Heart right ventricle (tissue), 16 donors: ENCODE measurements around the gene SETDB1. TPM values are rescaled to one million over a fixed set of nuclear protein-coding genes. Genes with fewer than 3 reads are reported as not detected.

Experiments used
- ATAC-seq, 8 donors: fragments of 200-7000 bp; cut with Tn5 transposase; one replicate each; pipeline ENCODE4 v1.9.1; 2020; ENCODE audit warnings: mild to moderate bottlenecking in 8 of 8, moderate library complexity in 8 of 8, moderate number of reproducible peaks in 1 of 8
- DNase-seq, 2 donors: peaks; one replicate each; pipeline ENCODE4 v3.0.0-alpha.2; 2020
- H3K27ac ChIP-seq, 10 donors: fragments of 200-600 bp; sonication (generic) in 2 of 10; one replicate each; pipeline versions ENCODE4 v1.5.0 to v1.8.0; 2020 to 2022; ENCODE audit warnings: mild to moderate bottlenecking in 3 of 10
- H3K27me3 ChIP-seq, 7 donors: fragments of 200-600 bp; one replicate each; pipeline ENCODE4 v1.8.0; 2021 to 2022; ENCODE audit warnings: mild to moderate bottlenecking in 2 of 7
- H3K36me3 ChIP-seq, 9 donors: fragments of 200-600 bp; sonication (generic) in 1 of 9; one replicate each; pipeline versions ENCODE4 v1.5.0 to v1.8.0; 2020 to 2022; ENCODE audit warnings: mild to moderate bottlenecking in 2 of 9
- H3K4me1 ChIP-seq, 9 donors: fragments of 200-600 bp; sonication (generic) in 1 of 9; one replicate each; pipeline versions ENCODE4 v1.5.0 to v1.8.0; 2020 to 2022; ENCODE audit warnings: mild to moderate bottlenecking in 4 of 9
- H3K4me3 ChIP-seq, 10 donors: fragments of 200-600 bp; sonication (generic) in 2 of 10; one replicate each; pipeline versions ENCODE4 v1.5.0 to v1.8.0; 2020 to 2022; ENCODE audit warnings: mild to moderate bottlenecking in 7 of 10, moderate library complexity in 2 of 10
- H3K9me3 ChIP-seq, 11 donors: fragments of 200-600 bp in 10 of 11; sonication (generic) in 2 of 11; one replicate each; pipeline versions ENCODE4 v1.5.0 to v1.8.0; 2013 to 2022; ENCODE audit warnings: mild to moderate bottlenecking in 2 of 11, control low read depth in 1 of 11, moderate library complexity in 1 of 11
- CTCF ChIP-seq, 9 donors: fragments of 200-600 bp; sonication (generic) in 2 of 9; IDR thresholded peaks; one replicate each; pipeline versions ENCODE4 v1.5.0 to v1.8.0; 2021 to 2022; ENCODE audit warnings: antibody characterized with exemption in 9 of 9, mild to moderate bottlenecking in 5 of 9, moderate library complexity in 1 of 9
- WGBS, 2 donors: extraction: QIAGEN DNeasy Blood & Tissue Kit; methylation state at CpG; one replicate each; pipeline ENCODE4 v1.1.7; 2013; ENCODE audit warnings: inconsistent platforms in 1 of 2; 5-methylcytosine and 5-hydroxymethylcytosine counted together
- intact Hi-C, 10 donors: fragments of 100-400 bp; cut with DNase I; formaldehyde crosslinking; loops; one replicate each; pipeline versions ENCODE4 v1.11.1 to v1.14.2; 2022
- polyA plus RNA-seq, 2 donors: library from polyadenylated mRNA; stranded (reverse); fragments of 200-250 nt; gene quantifications; one replicate each; pipeline ENCODE4 v1.2.3, GENCODE V29; 2013
- total RNA-seq, 10 donors: library from RNA; stranded (reverse); fragmentation: NEBNext Ultra II Directional in 3 of 10; extraction: Animal tissue kit (Norgen Biotek cat#: 25700) in 3 of 10; gene quantifications; one replicate each; pipeline versions ENCODE4 v1.2.1 to v1.2.4, GENCODE V29; 2021 to 2023
- donor health status: Arrhythmogenic right ventricular cardiomyopathy.
- donor health status: ischemic (EF 13 %, LVEDD 7.1; RV severe dilation, severe dysfunction).
- donor health status: healthy with polysubstance abuse.
- donor health status: DM: no; HTN: yes; CAD: no.
- donor health status: DM: no; HTN: no; CAD: no.
- donor health status: ischemic (EF 25% LVEDD 6.9; RV normal size, moderate dysfunction).
- donor health status: ischemic (EF 25% LVEDD 5.7; RV mildly dilated, moderate dysfunction).
- donor health status: healthy.
- donor health status: DM: yes; HTN: yes; CAD: no.
- donor health status: Ischemic cardiomyopathy.
- donor health status: ischemic (EF 35%, LVEDD 5.7; RV mildly dilated, moderate dysfunction).
- donor health status: nonischemic (EF 11% LVEDD 7.7; RV severe dilation, severe dysfunction).
- donor health status: DM: yes; HTN: yes; CAD: no.
- donor health status: PGD.
- donor health status: ischemic (EF 29% LVEDD 5.4; RV normal size, mild dysfunction).
- donor health status: nonischemic (EF 23%, LVEDD 6.1; RV moderate dilation, normal function).

SETDB1 gene
- total and polyA plus RNA-seq, 12 donors, result 9.1 to 23.8 (median 17.6) TPM

DNA sequence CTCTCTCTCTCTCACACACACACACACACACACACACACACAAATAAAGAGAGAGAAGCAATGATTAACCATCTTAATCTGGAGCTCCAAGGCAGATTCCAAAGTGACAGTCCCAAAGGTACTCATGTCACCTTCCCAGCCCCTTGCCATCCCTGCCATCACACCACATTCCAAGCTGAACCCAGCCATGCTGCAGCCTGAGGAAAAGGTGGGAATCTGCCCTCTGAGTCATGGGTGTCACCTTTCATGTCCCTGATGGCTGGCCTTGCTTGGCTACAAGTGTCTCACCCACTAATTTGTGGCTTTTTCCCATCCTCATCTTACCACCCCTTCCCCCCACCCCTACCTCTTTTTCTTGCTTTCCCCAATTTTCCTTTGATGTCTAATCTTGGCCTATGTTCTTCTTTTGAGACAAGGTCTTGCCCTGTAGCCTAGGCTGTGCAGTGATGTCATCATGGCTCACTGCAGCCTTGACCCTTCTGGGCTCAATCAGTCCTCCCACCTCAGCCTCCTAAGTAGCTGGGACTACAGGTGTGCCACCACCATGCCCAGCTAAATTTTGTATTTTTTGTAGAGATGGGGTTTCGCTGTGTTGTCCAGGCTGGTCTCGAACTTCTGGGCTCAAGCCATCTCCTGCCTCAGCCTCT, 59.1 kb downstream of the SETDB1 start:
- no peak overlapping the region for H3K4me3 ChIP-seq
- H3K27ac ChIP-seq, result no peak overlapping the region
- no peaks in the 10 kb centered on the region for H3K36me3 ChIP-seq
- H3K4me1 ChIP-seq, result no peaks in the 10 kb centered on the region
- WGBS, 2 donors, result 93 to 97% methylated on average over 2 of the region's 2 CpGs
- intact Hi-C loops, result no loop called here
- no peaks in the 10 kb centered on the region for H3K9me3 ChIP-seq
- ATAC-seq (no peak), DNase-seq (no peak)
- TF ChIP-seq CTCF (IDR thresholded peaks at IDR 0.05), result no peak
- no peaks in the 10 kb centered on the region for H3K27me3 ChIP-seq

DNA sequence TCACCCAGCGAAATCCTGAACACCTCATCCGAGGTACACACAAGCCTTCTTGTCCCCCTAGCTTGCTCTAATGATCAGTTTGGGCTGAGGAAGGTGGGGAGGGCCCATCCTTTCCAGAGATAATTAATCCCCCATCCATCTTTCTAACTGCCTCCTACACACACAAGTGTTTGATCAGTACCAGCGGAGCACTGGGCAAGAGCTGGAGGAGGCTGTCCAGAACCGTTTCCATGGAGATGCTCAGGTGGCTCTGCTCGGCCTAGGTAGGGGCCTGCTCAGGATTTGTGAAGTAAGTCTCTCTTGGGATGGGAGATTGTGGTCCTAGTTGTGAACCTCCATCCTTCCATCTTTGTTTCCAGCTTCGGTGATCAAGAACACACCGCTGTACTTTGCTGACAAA, 61.8 kb downstream of the SETDB1 start:
- WGBS, 2 donors, result 85 to 91% methylated on average over 7 of the region's 7 CpGs
- Histone ChIP-seq H3K4me1 (no peaks in the 10 kb centered on the region), H3K4me3 (no peak overlapping the region), H3K9me3 (no peaks in the 10 kb centered on the region), H3K27ac (no peak overlapping the region), H3K27me3 (no peaks in the 10 kb centered on the region), H3K36me3 (no peaks in the 10 kb centered on the region)
- DNase-seq (no peak), ATAC-seq (no peak)
- intact Hi-C loops, result no loop called here
- TF ChIP-seq CTCF (IDR thresholded peaks at IDR 0.05), result no peak

DNA sequence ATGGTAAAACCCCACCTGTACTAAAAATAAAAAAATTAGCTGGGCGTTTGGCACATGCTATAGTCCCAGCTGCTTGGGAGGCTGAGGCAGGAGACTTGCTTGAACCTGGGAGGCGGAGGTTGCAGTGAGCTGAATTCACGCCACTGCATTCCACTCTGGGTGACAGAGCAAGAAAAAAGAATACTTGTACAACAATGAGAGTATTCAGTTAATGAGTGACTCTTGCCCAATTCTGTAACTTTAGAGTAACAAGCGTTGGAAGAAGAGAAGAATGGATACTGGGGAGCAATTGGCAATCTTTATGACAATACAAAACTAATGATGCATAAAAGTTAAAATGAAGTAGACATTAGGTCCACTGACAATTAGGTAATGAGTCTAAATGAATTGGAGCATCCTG, 66.5 kb downstream of the SETDB1 start:
- H3K4me1 ChIP-seq, result peaks cover 0 to 21% (median 11%) of the 10 kb centered on the region in 9 donors
- DNase-seq, result no peak
- intact Hi-C loops, result no loop called here
- no peak for TF ChIP-seq CTCF (IDR thresholded peaks at IDR 0.05)
- ATAC-seq, result no peak
- 66 to 80% methylated on average over 4 of the region's 4 CpGs for WGBS, 2 donors
- no peaks in the 10 kb centered on the region for H3K9me3 ChIP-seq
- H3K27me3 ChIP-seq, result no peaks in the 10 kb centered on the region
- H3K4me3 ChIP-seq, result no peak overlapping the region
- H3K36me3 ChIP-seq, result peaks cover 0 to 13% (median 10%) of the 10 kb centered on the region in 9 donors
- H3K27ac ChIP-seq, result no peak overlapping the region

GRCh38 chr1:150994248-150994647, 68.1 kb downstream of the SETDB1 start:
- DNase-seq, result no peak
- TF ChIP-seq CTCF (IDR thresholded peaks at IDR 0.05), result no peak
- Histone ChIP-seq H3K9me3 (no peaks in the 10 kb centered on the region), H3K4me1 (peaks cover 0 to 21% (median 12%) of the 10 kb centered on the region in 9 donors), H3K36me3 (peaks cover 0 to 29% (median 26%) of the 10 kb centered on the region in 9 donors), H3K4me3 (no peak overlapping the region), H3K27ac (no peak overlapping the region), H3K27me3 (no peaks in the 10 kb centered on the region)
- no peak for ATAC-seq
- 71 to 75% methylated on average over 3 of the region's 3 CpGs for WGBS, 2 donors
- intact Hi-C loops, result no loop called here
